ENCODE measurements around the gene FBLN2.

FBLN2 gene

DNA sequence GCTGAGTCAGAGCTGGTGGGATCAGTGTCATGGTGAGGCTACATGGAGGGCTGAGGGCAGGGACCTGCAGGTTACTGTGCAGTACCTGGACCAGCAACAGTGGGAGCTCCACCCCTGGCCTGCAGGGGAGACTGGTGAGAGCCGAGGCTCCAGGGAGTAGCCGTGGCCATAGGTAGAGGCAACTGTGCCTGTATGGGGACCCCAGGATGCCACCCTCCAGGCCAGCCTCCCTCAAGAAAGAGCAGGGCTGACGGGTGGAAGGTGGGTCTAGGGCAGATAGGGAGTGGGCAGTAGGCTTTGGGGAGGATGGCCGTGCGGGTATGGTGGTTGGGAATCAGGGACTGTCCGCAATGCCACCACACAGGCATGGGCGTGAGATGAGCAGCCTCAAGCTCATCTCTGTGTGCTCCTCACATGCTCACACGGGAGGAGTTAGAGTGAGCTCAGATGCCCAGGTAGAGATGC lies 35.5 kb downstream of the FBLN2 start:
- DNase-seq: no peak

- DNase-seq: no peak
Measured at GRCh38 chr3:13584901-13585300, 36.0 kb downstream of the FBLN2 start.

- no peak for DNase-seq
Measured at GRCh38 chr3:13587442-13587841, 38.5 kb downstream of the FBLN2 start.

DNA sequence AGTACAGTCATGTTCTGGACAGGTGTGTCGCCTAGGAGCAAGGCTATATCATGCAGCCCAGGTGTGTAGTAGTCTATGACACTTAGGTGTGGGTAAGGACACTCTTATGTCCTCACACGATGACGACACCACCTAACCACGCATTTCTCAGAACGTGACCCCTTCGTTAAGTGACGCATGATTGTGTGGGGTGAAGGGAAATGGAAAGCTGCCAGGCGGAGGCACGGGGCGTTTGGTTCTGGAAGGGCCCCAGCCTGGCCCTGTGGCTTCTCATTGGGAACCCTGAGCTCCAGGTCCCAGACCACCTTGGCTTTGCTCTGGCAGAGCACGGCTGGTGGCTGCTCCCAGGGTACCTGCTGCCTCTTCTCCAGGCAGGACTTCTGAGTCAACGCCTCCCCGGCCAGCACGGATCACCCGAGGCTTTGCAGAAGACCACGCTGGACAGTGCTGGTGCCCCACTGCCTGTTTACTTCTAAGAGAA lies 39.3 kb downstream of the FBLN2 start:
- DNase-seq: no peak

- no peak for DNase-seq
Measured at GRCh38 chr3:13588993-13589392, 40.1 kb downstream of the FBLN2 start.

DNA sequence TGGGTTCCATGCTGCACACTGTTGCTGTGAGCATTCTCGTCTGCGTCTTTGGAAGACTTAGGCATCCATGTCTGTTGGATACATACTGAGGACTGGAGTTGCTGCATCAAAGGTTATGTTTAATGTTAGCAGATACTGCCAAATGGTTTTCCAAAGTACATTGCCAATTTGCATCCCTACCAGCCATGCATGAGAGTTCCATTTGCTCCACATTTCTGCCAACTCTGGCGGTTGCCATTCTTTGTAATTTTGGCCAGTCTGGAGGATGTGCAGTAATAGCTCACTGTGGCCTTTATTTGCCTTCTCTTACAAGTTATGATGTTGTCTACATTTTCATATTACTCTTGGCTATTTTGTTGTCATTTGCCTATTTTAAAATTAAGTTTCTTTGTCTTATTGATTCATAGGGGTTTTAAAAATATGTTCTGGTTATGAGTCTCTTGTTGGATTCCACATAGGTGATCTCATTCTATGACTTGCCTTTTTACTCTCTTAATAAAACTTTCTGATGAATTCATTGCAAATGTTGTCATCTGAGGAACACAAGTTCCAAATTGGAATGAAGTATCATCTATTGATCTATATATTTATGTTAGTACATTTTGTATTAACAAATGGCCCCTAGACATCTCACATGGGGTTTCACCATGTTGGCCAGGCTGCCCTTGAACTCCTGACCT lies 42.1 kb downstream of the FBLN2 start:
- DNase-seq: no peak

DNA sequence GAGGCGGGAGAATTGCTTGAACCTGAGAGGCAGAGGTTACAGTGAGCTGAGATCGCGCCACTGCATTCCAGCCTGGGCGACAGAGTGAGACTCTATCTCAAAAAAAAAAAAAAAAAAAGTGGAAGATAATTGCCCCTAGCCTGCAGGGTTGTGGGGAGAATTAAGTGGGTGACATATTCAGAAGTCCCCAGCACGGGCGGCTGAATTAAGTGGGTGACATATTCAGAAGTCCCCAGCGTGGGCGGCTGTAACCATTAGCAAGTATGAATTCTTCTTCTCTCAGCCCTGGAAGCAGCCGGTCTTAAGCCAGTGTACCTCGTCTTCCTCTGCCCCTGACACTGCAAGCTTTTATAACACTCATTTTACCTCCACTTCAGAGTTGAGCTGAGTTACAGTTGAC lies 44.7 kb downstream of the FBLN2 start:
- DNase-seq: no peak

- DNase-seq: no peak
Measured at GRCh38 chr3:13594146-13594545, 45.2 kb downstream of the FBLN2 start.

GRCh38 chr3:13594991-13595421 lies 46.1 kb downstream of the FBLN2 start:
- no peak for DNase-seq

GRCh38 chr3:13595485-13595884 lies 46.6 kb downstream of the FBLN2 start:
- no peak for DNase-seq

DNA sequence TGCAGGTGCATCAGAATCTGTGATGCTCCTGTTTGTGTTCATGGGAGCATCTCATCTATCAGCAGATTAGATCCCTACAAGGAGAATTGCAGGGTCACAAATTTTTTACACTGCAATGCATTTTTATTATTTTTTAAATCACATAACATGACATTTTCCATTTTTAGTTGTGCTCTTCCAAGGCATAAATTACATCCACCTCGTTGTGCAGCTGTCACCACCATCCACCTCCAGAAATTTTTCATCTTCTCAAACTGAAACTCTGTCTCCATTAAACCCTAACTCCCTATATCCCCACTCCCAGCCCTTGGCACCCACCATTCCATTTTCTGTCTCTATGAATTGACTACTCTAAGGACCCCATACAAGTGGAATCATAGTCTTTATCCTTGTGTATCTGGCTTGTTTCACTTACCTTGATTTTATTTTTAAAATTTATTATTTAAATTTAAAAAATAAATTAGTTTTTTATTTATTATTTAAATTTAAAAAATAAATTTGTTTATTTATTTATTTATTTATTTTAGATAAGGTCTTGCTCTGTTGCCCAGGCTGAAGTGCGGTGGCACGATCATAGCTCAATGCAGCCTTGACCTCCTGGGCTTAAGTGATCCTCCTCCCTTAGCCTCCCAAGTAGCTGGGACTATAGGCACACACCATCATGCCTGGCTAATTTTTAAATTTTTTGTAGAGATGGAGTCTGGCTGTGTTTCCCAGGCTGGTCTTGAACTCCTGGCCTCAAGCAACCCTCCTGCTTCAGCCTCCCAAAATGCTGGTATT lies 47.7 kb downstream of the FBLN2 start:
- DNase-seq: no peak

DNA sequence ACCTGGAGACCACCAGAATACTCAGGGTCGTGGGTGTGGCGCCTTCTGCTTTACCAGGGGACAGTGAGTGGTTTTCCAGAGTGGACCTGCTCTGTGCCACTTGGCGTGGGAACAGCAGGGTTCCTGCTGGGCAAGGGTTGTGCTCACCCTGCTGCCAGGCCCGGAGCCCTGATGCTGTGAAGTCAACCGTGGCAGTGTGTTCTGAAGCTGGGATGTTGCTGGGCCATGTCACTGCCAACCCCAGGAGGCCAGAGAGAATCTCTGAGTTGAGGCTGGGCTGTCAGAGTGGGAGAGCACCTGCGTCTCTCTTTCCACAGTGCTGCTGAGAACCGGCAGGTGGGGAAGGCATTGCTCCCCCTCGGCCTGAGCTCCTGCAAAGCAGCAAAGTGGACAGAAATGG lies 48.7 kb downstream of the FBLN2 start:
- DNase-seq: no peak

GRCh38 chr3:13598201-13598600 lies 49.3 kb downstream of the FBLN2 start:
- no peak for DNase-seq

- no peak for DNase-seq
Measured at GRCh38 chr3:13598926-13599886, 50.3 kb downstream of the FBLN2 start.

- DNase-seq: no peak
Measured at GRCh38 chr3:13599887-13600450, 51.0 kb downstream of the FBLN2 start.

DNA sequence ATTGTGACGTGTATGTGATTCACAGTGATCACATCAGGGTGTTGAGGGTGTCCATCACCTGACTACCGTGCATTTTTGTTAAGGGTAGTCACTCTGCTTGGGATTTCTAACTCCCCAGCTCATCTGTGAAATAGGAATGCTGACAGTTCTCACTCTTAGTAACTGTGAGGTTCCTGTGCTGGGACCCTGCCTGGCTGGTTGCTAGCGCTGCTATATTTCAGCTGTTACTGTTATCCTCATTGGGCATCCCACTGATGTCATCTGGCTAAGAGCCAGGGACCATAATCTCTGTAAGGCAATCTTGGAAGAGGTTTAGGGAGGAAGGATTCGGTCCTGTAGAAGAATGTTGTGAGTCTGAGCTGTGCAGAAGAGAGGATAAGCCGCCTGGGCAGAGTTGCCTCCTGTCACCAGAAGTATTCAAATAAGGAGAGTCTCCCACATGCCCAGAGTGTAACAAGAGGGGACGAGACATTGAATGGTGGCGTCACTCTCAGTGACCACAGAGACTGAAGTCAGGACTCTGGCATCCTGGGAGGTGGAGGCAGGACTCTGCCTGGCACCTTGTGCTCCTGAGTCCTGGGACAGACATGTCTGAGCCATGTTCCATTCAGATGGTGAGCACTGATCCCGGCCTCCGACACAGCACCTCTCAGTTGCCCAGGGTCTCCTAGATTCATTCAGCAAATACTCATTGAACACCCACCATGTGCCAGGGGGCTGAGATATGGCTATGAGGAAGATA lies 52.2 kb downstream of the FBLN2 start:
- no peak for DNase-seq

GRCh38 chr3:13601692-13602080 lies 52.8 kb downstream of the FBLN2 start:
- DNase-seq: no peak

DNA sequence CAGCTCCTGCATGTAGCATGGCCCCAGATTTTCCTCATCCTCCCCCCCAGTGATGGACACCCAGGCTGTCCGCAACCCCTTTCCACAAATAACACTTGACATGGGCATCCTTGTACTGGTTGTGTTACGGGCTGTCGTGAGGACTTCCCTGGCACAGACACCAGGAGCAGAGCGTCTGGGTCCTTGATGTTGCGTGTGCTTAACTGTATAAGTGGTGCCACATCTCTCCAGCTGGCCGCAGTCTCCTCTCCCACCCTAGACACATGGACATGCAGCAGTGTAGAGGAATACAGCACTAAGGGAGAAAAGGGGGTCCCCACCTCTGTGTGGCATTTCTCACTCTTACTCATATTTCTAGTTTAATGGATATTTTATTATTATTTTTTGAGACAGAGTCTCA lies 56.6 kb downstream of the FBLN2 start:
- DNase-seq: no peak

DNA sequence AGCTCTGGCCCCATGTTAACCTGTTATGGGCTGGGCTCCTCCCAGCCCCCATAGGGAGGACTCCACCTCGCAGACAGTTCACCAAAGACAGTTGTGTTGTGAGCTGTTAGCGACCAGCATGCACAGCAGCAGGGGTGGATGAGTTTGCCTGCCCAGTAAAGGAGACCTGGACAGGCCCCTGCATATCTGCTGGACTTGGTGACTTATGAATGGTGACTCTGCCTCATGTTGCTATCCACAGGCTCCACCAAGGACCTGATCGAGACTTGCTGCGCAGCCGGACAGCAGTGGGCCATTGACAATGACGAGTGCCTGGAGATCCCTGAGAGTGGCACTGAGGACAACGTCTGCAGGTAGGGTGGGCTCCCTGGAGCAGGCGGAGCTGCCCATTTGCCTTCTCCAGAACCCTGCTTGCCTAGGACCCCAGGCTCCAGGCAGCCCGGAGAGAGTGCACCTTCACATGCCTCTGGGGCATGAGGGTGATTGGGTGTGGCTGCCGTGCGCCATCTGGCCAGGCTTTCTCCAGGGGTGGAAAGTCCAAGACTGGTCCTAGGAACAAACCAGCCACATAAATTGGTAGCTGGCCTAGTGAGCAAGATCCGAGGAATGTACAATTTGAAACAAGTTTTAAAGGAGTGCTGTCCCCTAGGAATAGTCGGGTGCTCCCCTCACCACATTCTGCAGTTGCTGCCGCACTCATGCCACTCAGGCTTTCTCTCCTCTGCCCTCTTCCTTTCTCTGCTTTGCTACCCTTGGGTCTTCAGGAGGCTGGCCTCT lies 59.1 kb downstream of the FBLN2 start:
- DNase-seq: no peak

GRCh38 chr3:13608969-13609725 lies 60.2 kb downstream of the FBLN2 start:
- no peak for DNase-seq
